Neural cell (in vitro differentiated cells): ENCODE measurements around the gene WDHD1.

Source experiments
- EZH2 ChIP-seq: fragments of 200-600, 300-800 bp; shearing (Covaris generic), sonication (generic); IDR thresholded peaks from 2 replicates; pipeline ENCODE4 v1.6.1; 2014; ENCODE audit warnings: antibody characterized with exemption, low read length, borderline replicate concordance, mild to moderate bottlenecking; ENCODE audit not compliant: insufficient read depth, poor library complexity, severe bottlenecking
- REST ChIP-seq: IDR thresholded peaks from 2 replicates; pipeline ENCODE4 v1.6.1; 2012; ENCODE audit warnings: borderline replicate concordance
- SMC3 ChIP-seq: fragments of 450-650 bp; conservative IDR thresholded peaks from 2 replicates; pipeline ENCODE4 v1.6.1; 2014; ENCODE audit warnings: antibody characterized with exemption, mild to moderate bottlenecking, moderate library complexity; ENCODE audit not compliant: poor library complexity

- TF ChIP-seq EZH2 (no peak), REST (no peak), SMC3 (no peak)
Measured at GRCh38 chr14:54955143-54955542, 71.8 kb downstream of the WDHD1 start.
